Effector CD4-positive, alpha-beta T cell (primary cell): Measurements from ENCODE around the gene CTDP1.

Source experiments
- DNase-seq: peaks from one replicate; pipeline ENCODE4 v3.0.0-alpha.2; 2020
- total RNA-seq: gene quantifications from one replicate; lab custom pipeline; 2026; lab: John Stamatoyannopoulos, UW

Gene CTDP1
- total RNA-seq = 96.8 reads per million, percentile 82 among the genes with 10 or more reads in this experiment

DNA sequence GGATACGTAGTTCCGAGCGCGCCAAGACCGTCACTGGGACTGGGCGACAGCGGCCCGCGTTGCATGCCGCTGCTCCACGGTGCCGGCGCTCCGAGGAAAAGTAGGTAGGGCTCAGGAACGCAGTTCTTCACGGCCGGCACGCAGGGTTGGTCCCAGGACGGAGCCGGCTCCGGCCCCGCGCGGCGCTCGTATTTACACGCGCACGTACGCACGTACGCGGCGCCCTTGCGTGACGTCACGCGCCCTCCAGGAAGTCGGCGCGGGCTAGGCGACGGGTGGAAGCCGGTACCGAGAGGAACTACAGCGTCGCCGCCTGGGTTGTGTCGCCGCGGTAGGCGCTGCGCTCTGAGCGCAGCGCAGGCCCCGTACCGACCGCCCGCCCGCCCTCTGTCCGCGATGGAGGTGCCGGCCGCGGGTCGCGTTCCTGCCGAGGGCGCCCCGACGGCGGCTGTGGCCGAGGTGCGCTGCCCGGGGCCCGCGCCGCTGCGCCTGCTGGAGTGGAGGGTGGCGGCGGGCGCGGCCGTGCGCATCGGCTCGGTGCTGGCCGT lies at the start of gene CTDP1:
Gene CTDP1 (plus strand): TSS at position 252 of the 548 bp plus-strand sequence. CDS start 145 bp downstream, at position 397.
- peak; percentile 82 for DNase-seq

GRCh38 chr18:79630281-79631095 lies 49.1 kb upstream of the CTDP1 start:
- DNase-seq = no peak

GRCh38 chr18:79631096-79631507 lies 48.5 kb upstream of the CTDP1 start:
- no peak for DNase-seq

DNA sequence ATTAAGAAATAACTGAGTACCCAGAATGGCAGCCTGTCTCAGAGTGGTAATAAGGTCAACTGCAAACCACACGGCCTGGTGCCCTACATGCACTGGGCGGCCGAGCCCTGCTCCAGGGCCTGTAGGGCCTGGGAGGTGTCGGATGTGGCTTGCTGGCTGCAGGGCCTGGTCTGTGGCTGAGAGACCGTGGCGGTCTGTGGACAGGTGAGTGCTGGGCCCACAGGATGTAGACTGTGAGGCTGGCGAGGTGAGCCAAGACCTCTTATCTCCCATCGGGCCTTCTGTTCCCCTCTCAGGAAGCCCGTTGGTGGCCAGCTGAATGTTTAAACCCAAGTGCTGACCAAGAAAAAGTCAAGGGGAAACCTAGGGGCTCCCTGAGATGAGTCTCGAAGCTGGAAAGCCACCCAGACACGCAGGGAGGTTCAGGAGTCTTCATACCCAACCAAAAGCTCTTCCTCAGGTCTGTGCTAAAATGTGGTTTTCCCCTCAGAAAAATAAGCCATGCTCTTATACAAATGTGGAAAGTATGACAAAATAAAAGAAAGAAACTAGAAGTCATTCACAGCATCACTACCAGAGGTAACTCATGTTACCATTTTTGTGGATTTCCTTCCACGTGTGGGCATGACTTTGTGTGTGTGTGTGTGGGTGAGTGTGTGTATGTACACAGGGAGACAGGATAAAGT lies 47.7 kb upstream of the CTDP1 start:
- no peak for DNase-seq

DNA sequence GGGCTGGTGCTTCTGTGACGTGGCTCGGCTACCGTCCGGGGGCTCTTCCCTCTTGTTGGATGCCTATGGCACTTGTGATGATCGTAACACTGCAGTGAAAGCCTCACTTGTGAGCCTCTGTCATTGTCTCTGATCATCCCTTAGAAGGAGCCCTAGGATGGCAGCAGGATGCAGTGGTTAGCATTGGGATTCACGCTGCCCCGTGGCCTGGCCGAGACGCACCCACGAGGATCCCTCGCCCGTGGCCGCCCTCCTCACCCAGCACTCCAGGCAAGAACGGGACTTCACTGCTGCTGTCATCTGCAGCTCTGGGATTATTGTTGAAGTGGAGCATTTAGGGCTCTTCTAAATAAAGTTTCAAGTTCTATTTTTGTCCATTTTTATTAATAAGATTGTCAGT lies 46.8 kb upstream of the CTDP1 start:
- no peak for DNase-seq

DNA sequence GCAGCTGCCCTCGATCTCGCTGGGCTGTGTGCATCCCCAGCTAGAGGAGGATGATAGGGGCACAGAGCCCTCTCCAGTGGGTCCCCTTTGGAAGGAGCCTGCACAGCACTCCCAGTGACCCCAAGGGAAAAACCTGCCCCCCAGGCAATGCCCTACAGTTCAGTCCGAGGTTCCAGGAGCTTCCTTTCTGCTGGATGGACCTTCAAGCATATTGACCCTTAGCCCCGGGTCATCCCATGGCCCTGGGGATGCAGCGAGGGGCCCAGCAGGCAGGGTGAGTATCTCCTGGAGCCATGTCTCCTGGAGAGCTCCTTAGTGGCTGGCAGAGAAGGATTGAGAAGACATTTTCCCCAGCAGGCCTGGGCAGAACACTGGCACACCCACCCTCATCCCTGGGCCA lies 45.4 kb upstream of the CTDP1 start:
- no peak for DNase-seq

DNA sequence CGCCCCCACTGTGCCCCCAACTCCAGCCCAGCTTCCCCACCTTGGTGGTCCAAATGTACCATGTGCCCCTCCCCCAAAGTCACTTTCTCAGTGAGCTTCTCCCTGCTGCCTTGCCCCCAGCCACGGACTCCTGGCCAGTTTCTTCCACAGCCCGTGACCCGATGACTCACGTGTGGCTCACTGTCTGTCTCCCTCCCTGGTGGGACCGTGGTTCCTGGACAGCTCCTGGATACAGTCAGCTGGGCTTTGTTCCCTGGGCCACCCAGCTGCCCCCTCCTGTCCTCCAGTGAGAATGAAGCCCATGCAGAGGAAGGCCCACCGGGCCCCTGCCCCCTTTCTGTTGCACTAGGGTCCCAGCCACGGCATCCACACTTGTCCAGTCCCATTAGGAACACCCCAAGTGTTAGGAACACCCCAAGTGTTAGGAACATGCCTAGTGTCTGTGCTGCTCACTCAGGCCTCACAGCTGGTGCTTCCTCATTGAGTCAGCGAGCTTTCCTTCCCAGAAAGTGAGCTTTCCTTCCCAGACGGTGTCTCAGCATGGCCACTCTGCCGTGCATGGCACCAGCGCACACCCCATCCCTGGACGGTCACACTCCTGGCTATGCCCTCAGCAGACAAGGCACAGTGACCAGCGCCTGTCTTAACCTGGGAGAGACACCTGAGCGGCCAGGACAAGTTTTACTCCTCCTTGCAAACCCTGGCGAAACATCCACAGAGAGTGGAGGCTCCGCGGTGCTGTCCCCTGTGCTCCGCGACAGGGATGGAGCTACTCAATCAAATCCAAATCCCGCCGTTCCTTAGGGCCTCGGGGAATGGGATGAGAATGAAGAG lies 44.8 kb upstream of the CTDP1 start:
- no peak for DNase-seq

DNA sequence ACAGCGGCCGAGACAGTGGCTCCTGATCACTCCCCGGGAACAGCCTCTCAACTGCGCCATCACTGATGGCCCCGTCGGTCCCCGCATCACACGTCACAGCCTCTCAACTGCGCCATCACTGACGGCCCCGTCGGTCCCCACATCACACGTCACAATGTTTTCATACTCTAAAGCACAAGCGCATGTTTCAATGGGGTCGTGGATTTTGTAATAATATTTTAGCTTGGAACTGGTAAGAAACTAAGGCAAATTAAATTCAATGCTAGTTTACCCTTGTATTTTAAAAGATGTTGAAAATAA lies 44.2 kb upstream of the CTDP1 start:
- no peak for DNase-seq

- no peak for DNase-seq
Measured at GRCh38 chr18:79637181-79637920, 42.3 kb upstream of the CTDP1 start.

DNA sequence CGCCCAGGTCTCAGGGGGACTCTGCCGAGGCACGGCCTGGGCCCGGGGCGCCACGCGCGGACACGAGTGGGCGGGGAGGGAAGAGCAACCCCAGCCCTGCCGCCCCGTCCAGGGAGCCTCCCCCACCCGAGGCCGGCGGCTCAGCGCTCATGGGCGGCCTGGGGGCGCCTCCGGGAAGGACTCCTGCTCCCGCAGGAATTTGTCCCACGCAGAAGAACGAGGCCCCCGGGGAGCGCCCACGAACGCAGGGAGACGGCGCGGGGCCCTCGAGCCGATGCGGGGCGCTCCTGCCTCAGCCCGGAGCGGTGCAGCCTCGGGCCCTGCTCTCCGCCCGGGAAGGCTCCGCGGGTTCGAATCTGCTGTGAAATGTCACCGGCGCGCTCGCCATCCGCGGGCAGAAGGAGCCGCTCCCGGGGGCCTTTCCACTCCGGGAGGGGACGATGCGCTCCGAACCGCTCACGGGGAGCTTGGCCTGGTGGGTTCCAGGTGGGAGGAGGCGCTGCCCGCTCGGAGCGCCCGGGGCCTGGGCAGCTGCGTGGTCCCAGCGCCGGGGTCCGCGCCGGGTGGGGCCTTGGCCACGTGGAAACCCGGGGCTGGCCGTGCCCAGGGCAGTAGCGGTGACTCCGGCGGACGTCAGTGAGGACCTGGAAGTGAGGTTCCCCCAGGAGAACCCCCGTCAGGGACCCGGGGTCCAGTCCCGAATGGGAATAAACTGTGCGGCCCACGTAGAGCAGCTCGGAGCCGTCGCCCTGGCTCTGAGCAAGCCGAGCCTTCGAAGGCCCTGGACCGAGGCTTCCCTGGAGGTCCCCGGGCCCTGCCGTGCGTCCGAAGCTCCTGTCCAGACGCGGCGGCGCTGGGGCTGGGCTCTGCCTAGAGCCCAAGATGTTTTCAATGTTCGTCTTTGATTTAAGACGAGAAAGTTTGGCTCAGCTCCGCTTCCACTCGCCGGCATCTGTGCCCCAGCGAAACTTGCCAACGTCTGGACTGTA lies 41.4 kb upstream of the CTDP1 start:
- DNase-seq = no peak

- no peak for DNase-seq
Measured at GRCh38 chr18:79639072-79639829, 40.4 kb upstream of the CTDP1 start.

DNA sequence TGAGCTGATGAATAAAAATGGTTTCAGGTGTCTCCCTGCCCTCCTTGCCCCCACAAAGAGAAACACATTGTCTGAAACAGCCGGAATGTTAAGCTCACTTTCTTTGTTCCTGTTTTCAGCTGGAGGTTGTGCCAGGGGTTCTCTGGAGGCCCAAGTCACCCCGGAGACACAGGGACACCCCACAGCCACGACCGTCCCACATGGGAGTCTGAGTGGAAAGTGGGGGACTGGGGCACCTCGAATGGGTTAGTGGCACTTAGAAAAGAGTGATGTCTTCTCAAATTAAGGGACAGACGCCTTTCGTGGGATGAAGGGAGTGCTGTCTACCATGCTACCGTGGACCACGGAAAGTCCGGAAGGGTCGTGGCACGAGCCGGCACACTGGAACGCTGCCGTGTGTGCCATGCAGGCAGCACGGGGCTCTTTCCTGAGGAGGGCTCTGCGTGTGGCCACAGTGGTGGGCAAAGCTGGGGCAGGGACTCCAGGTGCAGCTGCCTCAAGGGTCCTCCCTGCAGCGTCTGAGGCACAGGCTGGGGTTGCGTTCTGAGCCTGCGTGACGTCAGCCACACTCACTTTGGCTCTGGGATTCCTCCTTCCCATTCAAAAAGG lies 39.4 kb upstream of the CTDP1 start:
- no peak for DNase-seq

DNA sequence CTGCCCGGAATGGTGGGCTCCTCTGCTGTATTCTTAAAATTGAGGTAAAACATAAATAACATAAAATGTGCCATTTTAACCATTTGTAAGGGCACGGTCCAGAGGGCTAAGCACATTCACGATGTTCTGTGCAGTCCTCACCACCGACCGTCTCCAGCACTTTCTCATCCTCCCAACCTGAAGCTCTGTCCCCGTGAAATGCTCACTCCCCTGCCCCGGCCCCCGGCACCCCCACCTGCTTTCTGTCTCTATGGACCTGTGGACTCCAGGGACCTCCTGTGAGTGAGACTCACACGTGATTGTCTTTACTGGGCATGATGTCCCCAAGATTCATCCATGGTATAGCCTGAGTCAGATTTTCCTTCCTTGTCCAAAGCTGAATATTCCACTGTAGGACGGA lies 38.7 kb upstream of the CTDP1 start:
- no peak for DNase-seq

DNA sequence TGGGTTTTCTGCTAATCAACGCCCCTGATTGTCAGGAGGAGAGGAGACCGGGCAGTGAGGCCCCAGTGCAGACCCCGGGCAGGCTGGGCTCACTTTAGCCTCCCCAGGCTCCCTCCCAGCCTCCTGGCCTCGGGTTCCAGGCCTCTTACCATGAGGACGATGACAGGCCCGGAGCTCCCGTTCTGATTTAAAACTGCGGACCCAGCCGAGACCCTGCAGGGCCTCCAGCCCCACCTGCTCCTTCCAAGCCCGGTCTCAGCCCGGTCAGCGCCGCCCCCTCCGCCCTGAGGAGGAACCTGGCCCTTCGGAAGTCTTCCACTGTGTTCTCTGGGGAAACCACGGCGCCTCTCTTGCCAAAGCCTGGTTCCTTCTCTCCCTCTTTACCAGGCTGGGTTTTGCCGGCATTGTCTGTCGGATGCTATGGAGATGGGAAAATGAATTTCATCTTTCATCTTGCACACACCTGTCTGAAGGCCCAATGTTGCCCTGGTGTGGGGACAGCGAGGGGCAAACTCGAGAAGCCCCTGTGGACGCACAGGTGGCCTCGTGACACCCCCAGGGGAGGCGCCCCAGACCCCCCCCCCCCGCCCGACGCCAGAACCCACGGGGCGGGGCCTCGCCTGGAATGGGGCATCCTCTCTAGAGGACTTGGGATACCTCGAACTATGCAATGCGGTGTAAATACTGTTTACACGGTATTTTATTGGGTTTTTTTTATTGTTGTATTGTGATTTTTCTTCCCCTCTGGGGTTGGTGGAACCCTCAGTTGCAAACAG lies 37.7 kb upstream of the CTDP1 start:
- no peak for DNase-seq

GRCh38 chr18:79642626-79643025 lies 37.0 kb upstream of the CTDP1 start:
- no peak for DNase-seq

DNA sequence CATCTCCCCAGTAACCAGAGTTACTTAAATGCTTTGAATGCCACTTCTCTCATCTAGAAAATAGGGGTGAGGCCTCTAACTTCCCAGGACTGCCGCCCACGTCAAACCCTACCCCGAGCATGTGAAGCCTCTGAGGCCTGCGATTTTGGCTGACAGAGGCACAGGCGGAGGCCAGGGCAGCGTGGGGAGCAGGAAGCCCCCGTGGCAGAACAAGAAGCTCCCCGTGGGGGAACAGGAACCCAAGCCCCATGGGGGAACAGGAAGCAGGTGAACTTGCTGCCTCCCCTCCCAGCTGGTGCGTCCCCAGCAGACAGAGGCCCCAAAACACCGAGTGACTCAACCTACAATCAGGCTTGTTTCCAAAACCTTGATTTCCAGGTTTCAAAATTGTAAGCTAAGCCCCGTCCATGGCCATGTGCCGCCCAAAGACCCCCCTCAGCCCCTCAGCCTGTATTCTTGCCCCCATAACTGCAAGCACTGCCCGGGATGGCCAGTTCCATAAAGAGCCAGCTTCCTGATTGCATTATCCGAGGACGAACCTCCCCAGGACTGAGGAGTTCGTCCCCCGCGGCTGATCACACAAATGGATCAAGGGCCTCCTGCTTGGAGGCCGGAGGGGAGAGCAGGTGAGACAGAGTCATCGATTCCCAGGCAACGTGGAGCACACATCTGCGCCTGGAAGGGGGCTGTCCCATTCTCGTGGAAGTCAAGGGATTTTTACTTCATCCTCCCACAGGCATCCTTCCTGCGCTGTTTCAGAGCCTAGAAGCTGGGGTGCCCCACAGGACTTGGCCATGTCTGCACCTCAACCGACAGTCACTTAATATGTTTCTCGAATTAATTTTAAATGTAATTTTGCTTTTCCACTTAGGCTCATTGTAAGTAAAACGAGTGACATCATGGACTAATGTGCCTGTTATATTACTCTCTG lies 36.3 kb upstream of the CTDP1 start:
- DNase-seq = no peak

DNA sequence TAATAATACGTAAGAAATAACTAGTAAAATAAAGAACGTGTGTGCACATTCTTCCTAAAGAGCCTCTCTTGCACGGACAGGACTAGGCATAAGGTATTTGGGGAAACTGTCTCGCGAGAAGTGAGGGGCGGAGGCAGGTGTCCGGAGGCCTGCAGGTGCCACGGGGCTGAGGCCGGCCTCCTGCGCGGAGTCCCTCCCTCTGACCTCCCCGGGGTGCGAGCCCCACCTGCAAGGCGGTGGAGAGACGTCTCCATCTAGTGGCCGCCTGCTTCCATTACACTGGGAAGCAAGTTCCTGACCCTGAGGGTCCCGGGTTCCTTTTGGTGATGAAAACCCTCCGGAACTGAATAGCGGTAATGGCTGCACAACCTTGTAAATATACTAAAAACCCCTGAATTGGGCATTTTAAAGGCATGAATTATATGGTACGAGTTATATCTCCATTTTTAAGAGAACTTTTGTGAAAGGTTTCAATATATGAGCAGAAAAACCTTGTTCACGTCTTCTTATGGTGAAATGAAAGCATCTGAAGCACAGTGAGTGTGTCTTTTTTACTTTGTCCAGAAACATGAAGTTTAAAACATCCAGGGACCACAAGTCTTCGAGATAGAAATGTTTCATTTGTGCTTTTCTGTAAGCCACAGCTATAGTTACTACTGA lies 35.5 kb upstream of the CTDP1 start:
- DNase-seq = peak; percentile 51
